Measurements from ENCODE around the gene TMEM52.

DNA sequence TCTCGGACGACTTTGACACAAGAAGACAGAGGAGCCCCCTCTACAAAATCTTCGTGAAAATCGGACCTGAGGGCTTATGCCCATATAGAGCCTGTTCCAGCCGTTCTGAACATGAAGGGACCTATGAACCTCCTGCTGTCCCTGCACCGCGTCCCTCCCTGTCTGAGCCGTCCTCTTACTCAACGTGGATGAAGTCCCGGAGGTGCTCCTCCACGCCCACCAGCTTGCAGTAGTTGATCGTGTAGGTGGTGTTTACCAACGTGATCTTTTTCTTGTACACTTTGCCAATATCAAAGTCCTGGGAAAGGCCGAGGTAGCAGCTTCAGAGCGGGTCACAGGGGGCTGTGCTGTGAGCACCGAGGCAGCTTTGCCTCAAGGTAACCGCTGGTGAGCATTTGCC lies 44.5 kb upstream of the TMEM52 start:
- TF ChIP-seq, protein P1, sequence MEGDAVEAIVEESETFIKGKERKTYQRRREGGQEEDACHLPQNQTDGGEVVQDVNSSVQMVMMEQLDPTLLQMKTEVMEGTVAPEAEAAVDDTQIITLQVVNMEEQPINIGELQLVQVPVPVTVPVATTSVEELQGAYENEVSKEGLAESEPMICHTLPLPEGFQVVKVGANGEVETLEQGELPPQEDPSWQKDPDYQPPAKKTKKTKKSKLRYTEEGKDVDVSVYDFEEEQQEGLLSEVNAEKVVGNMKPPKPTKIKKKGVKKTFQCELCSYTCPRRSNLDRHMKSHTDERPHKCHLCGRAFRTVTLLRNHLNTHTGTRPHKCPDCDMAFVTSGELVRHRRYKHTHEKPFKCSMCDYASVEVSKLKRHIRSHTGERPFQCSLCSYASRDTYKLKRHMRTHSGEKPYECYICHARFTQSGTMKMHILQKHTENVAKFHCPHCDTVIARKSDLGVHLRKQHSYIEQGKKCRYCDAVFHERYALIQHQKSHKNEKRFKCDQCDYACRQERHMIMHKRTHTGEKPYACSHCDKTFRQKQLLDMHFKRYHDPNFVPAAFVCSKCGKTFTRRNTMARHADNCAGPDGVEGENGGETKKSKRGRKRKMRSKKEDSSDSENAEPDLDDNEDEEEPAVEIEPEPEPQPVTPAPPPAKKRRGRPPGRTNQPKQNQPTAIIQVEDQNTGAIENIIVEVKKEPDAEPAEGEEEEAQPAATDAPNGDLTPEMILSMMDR (tag by site-specific recombination; IDR thresholded peaks at IDR 0.05) = no peak
- no peak for TF ChIP-seq SP2 (tag by site-specific recombination; IDR thresholded peaks at IDR 0.05)
- no peak for TF ChIP-seq OVOL3 (tag by site-specific recombination; IDR thresholded peaks at IDR 0.05)
- TF ChIP-seq ZNF184 (tag by site-specific recombination; IDR thresholded peaks at IDR 0.05) = no peak
- no peak for TF ChIP-seq ZNF2 (tag by site-specific recombination; IDR thresholded peaks at IDR 0.05)
